ENCODE data around the gene IL7R. TPM values are rescaled to one million over a fixed set of nuclear protein-coding genes. Genes with fewer than 3 reads are reported as not detected.

The IL7R gene
- total RNA-seq, 2 experiments from 2014 or later: 10.4 to 30.7 TPM

DNA sequence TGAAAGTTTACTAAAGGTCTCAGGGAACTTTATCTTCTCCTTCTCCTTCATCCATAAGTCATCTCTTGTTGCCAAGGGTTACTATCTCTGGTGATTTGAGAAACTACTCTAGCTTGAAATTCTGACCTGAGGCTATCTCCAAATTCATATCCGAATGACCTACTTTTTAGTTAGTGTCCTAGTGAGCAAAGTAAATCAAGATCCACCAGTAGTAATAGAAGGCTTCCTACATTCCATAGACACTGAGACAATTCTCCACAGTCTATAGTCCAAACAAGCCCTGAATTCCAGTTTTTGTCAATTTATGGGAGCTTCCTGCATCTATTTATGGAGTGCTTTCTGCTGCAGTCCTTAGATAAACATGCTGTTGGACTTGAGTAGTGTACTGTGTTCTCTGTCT, 5.0 kb downstream of the IL7R start:
- H3K36me3 Mint-ChIP-seq: peaks cover 68% of the 10 kb centered on the region
- DNase-seq: no peak

DNA sequence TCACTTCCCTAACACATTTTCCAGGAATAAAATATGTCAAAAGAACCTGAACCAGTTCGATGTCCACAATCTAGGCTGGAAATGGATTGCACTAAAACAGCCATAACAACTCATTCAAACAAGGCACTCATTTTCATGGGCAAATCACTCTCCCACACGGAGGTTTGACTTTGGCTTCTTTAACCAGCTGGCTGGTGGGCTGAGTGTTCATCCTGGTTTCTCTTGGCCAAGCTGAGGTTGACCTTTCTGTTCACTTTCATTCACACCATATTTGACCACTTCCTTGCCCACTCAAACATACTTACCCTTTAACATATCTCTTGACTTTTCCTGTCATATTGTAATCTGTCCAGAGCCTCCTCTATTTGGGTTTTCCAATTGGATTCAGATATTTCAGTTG, 5.4 kb downstream of the IL7R start:
- DNase-seq (no peak), ATAC-seq (no peak)
- H3K9me3 Mint-ChIP-seq (ENCODE audit: low read depth): peaks cover 9% of the 10 kb centered on the region
- peaks cover 70% of the 10 kb centered on the region for H3K36me3 Mint-ChIP-seq
- CTCF ChIA-PET: interaction anchor here (0.9 to 8.7 kb wide), 5 partner anchors 9 to 85 kb away, joined by 3 to 55 read pairs (median 6); no protein-coding TSS in a partner anchor
- H3K4me1 Mint-ChIP-seq: peaks cover 74% of the 10 kb centered on the region
- peak overlapping the region; percentile 12 for H3K27ac Mint-ChIP-seq
- no peak overlapping the region for H3K4me3 Mint-ChIP-seq
- no peaks in the 10 kb centered on the region for H3K27me3 Mint-ChIP-seq

More for the DNA sequence above, 5.0 kb downstream of the IL7R start:
- CTCF ChIA-PET: interaction anchor here (0.9 to 8.7 kb wide), 4 partner anchors 9 to 85 kb away, joined by 4 to 55 read pairs (median 6); no protein-coding TSS in a partner anchor
- Mint-ChIP-seq H3K27me3 (no peaks in the 10 kb centered on the region), H3K27ac (peak overlapping the region; percentile 12), H3K4me3 (no peak overlapping the region), H3K9me3 (ENCODE audit: low read depth) (peaks cover 9% of the 10 kb centered on the region), H3K4me1 (peaks cover 76% of the 10 kb centered on the region)
- no peak for ATAC-seq

DNA sequence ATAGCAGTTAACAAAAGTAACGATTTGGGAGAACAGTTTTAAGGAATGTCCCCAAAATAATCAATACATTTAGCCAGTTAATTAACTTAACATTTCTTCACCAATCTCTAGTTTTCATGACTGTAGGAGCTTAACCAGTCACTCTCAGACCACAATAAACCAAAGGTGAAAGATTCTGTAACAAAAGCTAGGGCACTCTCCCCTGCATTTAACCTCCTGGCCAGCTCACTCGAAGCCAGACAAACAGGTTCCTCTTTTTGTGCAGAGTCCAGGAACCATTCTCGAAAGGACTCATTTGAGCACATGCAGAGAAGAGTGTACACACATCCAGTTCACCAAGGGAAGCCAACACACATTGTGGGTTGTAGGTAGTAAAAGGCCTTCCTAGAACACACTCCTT, 6.5 kb downstream of the IL7R start:
- CTCF ChIA-PET: interaction anchor here (1.3 to 8.7 kb wide), 2 partner anchors 50 to 62 kb away, joined by 3 to 55 read pairs; no protein-coding TSS in a partner anchor
- DNase-seq: no peak
- H3K36me3 Mint-ChIP-seq: peaks cover 77% of the 10 kb centered on the region
- H3K4me1 Mint-ChIP-seq: peaks cover 68% of the 10 kb centered on the region
- peaks cover 9% of the 10 kb centered on the region for H3K9me3 Mint-ChIP-seq (ENCODE audit: low read depth)
- no peak for ATAC-seq
- H3K27me3 Mint-ChIP-seq: no peaks in the 10 kb centered on the region
- H3K27ac Mint-ChIP-seq: peak overlapping the region; percentile 60
- peak overlapping the region; percentile 23 for H3K4me3 Mint-ChIP-seq

- H3K4me1 Mint-ChIP-seq: peaks cover 32% of the 10 kb centered on the region
- CTCF ChIA-PET: interaction anchor here (1.0 kb wide), 1 partner anchor 57 kb away, joined by 3 read pairs; no protein-coding TSS in a partner anchor
- no peak for DNase-seq
Measured at GRCh38 chr5:35867998-35868397, 11.3 kb downstream of the IL7R start.

GRCh38 chr5:35869685-35870277, 13.1 kb downstream of the IL7R start:
- CTCF ChIA-PET: interaction anchor here (1.5 to 1.8 kb wide), 2 partner anchors 9 to 17 kb away, joined by 3 to 7 read pairs; no protein-coding TSS in a partner anchor
- Mint-ChIP-seq H3K27ac (no peak overlapping the region), H3K4me3 (no peak overlapping the region), H3K4me1 (peaks cover 24% of the 10 kb centered on the region), H3K9me3 (ENCODE audit: low read depth) (peaks cover 7% of the 10 kb centered on the region), H3K27me3 (no peaks in the 10 kb centered on the region), H3K36me3 (peaks cover 82% of the 10 kb centered on the region)
- ATAC-seq: no peak
- no peak for DNase-seq

More at GRCh38 chr5:35867998-35868397, 11.3 kb downstream of the IL7R start:
- H3K27me3 Mint-ChIP-seq: no peaks in the 10 kb centered on the region
- H3K4me3 Mint-ChIP-seq: no peak overlapping the region
- H3K9me3 Mint-ChIP-seq (ENCODE audit: low read depth): peaks cover 13% of the 10 kb centered on the region
- H3K36me3 Mint-ChIP-seq: peaks cover 81% of the 10 kb centered on the region
- no peak overlapping the region for H3K27ac Mint-ChIP-seq
- no peak for ATAC-seq

DNA sequence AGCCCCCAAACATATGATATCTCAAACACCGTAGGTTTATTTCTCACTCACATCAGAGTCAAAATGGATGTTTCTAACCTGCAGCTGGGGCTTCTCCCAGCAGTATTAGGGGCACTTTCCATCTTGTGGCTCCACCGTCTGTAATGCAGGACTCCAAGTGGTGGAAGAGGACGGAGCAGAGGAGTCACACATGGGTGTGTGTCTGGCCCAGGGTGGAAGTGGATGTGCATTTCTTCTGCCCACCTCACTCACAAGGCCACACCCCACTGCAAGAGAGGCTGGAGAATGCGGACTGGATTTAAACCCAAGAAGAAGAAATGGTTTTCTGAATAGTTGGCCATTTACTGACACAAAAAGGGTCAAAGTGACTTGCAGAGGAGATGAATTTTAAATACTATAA, 13.9 kb downstream of the IL7R start:
- Mint-ChIP-seq H3K36me3 (peaks cover 81% of the 10 kb centered on the region), H3K4me3 (no peak overlapping the region), H3K4me1 (peaks cover 20% of the 10 kb centered on the region), H3K27me3 (no peaks in the 10 kb centered on the region), H3K27ac (no peak overlapping the region), H3K9me3 (ENCODE audit: low read depth) (peaks cover 4% of the 10 kb centered on the region)
- DNase-seq (no peak), ATAC-seq (no peak)
- CTCF ChIA-PET: interaction anchor here (1.8 kb wide), 1 partner anchor 9 kb away, joined by 7 read pairs; no protein-coding TSS in a partner anchor

GRCh38 chr5:35876454-35876853, 19.8 kb downstream of the IL7R start:
- ATAC-seq (peak; percentile 55), DNase-seq (no peak)
- H3K27ac Mint-ChIP-seq: peak overlapping the region; percentile 80
- no peak overlapping the region for H3K4me3 Mint-ChIP-seq
- H3K9me3 Mint-ChIP-seq (ENCODE audit: low read depth): no peaks in the 10 kb centered on the region
- no peaks in the 10 kb centered on the region for H3K27me3 Mint-ChIP-seq
- peaks cover 51% of the 10 kb centered on the region for H3K4me1 Mint-ChIP-seq
- peaks cover 64% of the 10 kb centered on the region for H3K36me3 Mint-ChIP-seq
- CTCF ChIA-PET: interaction anchor here (1.5 kb wide), 1 partner anchor 226 kb away, joined by 3 read pairs; no protein-coding TSS in a partner anchor

GRCh38 chr5:35876922-35877321, 20.2 kb downstream of the IL7R start:
- ATAC-seq (peak; percentile 50), DNase-seq (no peak)
- Mint-ChIP-seq H3K27me3 (no peaks in the 10 kb centered on the region), H3K4me3 (no peak overlapping the region), H3K4me1 (peaks cover 51% of the 10 kb centered on the region), H3K36me3 (peaks cover 59% of the 10 kb centered on the region), H3K27ac (peak overlapping the region; percentile 80), H3K9me3 (ENCODE audit: low read depth) (no peaks in the 10 kb centered on the region)
- CTCF ChIA-PET: no interaction called here

DNA sequence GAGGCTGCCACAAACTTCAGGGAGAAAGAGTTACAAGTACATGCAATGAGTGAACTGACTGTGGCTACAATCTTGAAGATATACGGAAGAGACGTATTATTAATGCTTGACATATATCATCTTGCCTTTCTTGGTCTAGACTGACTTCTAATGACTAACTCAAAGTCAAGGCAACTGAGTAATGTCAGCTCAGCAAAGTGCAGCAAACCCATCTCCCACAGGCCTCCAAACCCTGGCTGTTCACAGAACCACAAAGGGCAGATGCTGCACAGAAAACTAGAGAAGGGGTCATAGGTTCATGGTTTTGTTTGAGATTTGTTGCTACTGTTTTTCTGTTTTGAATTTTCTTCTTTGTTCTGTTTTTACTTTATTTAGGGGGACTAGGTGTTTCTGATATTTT, 21.0 kb downstream of the IL7R start:
- DNase-seq (peak; percentile 52), ATAC-seq (peak; percentile 30)
- no peaks in the 10 kb centered on the region for H3K9me3 Mint-ChIP-seq (ENCODE audit: low read depth)
- CTCF ChIA-PET: no interaction called here
- no peak overlapping the region for H3K4me3 Mint-ChIP-seq
- H3K27me3 Mint-ChIP-seq: no peaks in the 10 kb centered on the region
- H3K27ac Mint-ChIP-seq: peak overlapping the region; percentile 80
- H3K36me3 Mint-ChIP-seq: peaks cover 59% of the 10 kb centered on the region
- peaks cover 54% of the 10 kb centered on the region for H3K4me1 Mint-ChIP-seq

DNA sequence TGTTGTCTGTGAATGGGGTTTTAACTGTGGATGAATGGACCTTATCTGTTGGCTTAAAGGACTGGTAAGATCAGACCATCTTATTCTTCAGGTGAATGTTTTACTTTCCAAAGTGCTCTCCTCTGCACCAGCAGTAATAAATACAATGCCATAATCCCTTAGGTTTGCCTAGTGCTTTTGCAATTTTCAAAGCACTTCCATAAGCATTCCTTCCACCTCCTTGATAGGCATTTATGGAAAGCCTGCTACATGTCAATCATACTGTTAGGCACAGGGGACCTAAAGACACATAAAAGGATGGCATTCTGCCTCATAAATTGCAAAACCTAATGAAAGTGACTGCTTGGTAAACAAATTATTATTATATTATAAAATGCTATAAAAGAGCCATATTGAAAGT, 21.4 kb downstream of the IL7R start:
- DNase-seq (no peak), ATAC-seq (no peak)
- peaks cover 57% of the 10 kb centered on the region for H3K4me1 Mint-ChIP-seq
- H3K36me3 Mint-ChIP-seq: peaks cover 58% of the 10 kb centered on the region
- no peak overlapping the region for H3K4me3 Mint-ChIP-seq
- H3K27me3 Mint-ChIP-seq: no peaks in the 10 kb centered on the region
- H3K9me3 Mint-ChIP-seq (ENCODE audit: low read depth): no peaks in the 10 kb centered on the region
- H3K27ac Mint-ChIP-seq: no peak overlapping the region
- CTCF ChIA-PET: no interaction called here

DNA sequence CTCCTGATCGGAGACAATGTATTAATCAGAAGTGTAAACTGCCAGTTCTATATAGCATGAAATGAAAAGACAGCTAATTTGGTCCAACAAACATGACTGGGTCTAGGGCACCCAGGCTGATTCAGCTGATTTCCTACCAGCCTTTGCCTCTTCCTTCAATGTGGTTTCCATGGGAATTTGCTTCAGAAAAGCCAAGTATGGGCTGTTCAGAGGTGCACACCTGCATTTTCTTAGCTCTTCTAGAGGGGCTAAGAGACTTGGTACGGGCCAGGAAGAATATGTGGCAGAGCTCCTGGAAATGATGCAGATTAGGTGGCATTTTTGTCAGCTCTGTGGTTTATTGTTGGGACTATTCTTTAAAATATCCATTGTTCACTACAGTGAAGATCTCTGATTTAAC, 22.4 kb downstream of the IL7R start:
- Mint-ChIP-seq H3K4me1 (peaks cover 67% of the 10 kb centered on the region), H3K27me3 (no peaks in the 10 kb centered on the region), H3K9me3 (ENCODE audit: low read depth) (no peaks in the 10 kb centered on the region), H3K36me3 (peaks cover 51% of the 10 kb centered on the region), H3K4me3 (no peak overlapping the region), H3K27ac (no peak overlapping the region)
- DNase-seq (no peak), ATAC-seq (no peak)
- CTCF ChIA-PET: interaction anchor here (0.8 kb wide), 1 partner anchor 100 kb away, joined by 3 read pairs; no protein-coding TSS in a partner anchor

DNA sequence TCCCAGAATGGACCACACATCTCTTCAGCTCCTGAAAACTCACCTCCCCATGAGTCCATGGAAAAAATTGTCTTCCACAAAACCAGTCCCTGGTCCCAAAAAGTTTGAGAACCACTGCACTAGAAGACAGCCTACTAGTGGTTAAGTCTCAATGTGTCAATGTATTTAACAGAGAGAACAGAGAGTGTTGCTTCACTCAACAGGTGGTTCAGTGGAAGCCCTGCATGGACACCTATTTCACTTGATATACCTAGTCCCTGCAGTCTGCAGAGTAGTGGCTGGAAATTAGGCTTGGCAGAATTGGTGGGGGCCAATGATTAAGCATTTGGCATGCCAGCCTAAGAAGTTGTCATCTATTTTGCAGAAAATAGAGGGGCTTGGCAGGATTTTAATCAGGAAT, 23.0 kb downstream of the IL7R start:
- Mint-ChIP-seq H3K4me1 (peaks cover 72% of the 10 kb centered on the region), H3K27me3 (no peaks in the 10 kb centered on the region), H3K36me3 (peaks cover 47% of the 10 kb centered on the region), H3K9me3 (ENCODE audit: low read depth) (no peaks in the 10 kb centered on the region), H3K4me3 (no peak overlapping the region), H3K27ac (no peak overlapping the region)
- no peak for ATAC-seq
- CTCF ChIA-PET: interaction anchor here (0.8 to 1.7 kb wide), 3 partner anchors 12 to 47 kb away, joined by 3 to 4 read pairs (median 4); no protein-coding TSS in a partner anchor
- DNase-seq: no peak

DNA sequence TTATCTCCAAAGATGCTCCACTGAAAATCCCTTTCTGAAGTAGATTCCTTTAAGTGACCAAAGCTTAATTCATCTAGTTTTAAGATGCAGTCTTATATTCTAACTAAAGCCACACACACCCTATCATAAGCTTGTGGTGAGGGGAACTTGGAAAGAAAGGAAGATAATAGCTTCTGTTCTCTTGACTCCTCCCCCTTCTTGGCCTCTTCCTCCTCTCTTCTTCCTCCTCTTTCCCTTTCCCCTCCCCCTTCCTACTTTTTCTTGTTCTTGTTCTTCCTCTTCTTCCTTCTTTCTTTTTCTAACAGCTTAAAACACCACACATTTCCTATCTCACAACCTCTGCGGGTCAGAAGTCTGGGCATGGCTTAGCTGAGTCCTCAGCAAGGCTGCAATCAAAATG, 23.5 kb downstream of the IL7R start:
- CTCF ChIA-PET: interaction anchor here (0.8 to 1.7 kb wide), 3 partner anchors 12 to 46 kb away, joined by 3 to 4 read pairs (median 4); no protein-coding TSS in a partner anchor
- no peak overlapping the region for H3K4me3 Mint-ChIP-seq
- H3K27ac Mint-ChIP-seq: peak overlapping the region; percentile 71
- ATAC-seq (no peak), DNase-seq (no peak)
- H3K27me3 Mint-ChIP-seq: no peaks in the 10 kb centered on the region
- peaks cover 42% of the 10 kb centered on the region for H3K36me3 Mint-ChIP-seq
- H3K9me3 Mint-ChIP-seq (ENCODE audit: low read depth): no peaks in the 10 kb centered on the region
- H3K4me1 Mint-ChIP-seq: peaks cover 72% of the 10 kb centered on the region

DNA sequence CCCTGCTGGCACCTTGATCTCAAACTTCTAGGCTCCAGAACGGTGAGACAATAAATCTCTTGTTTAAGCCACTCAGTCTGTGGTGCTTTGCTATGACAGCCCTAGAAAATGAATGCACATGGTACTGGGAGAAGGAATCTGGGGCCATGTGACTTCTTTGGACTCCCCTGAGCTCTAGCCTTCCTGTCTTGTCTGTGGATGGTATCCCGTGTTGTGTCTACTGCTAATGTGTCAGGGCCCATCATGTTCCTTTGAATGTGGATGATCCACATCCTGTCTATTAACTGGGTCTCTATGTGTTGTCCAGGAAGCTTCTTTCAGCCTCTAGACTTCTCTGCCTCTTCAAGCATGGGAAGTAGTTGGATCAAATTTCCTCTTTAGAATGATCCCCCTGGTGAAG, 25.1 kb downstream of the IL7R start:
- H3K27ac Mint-ChIP-seq: no peak overlapping the region
- H3K9me3 Mint-ChIP-seq (ENCODE audit: low read depth): no peaks in the 10 kb centered on the region

More for the DNA sequence above, 25.1 kb downstream of the IL7R start:
- no peak for ATAC-seq
- CTCF ChIA-PET: interaction anchor here (1.1 to 2.2 kb wide), 7 partner anchors 14 to 104 kb away, joined by 3 to 7 read pairs (median 4); no protein-coding TSS in a partner anchor
- no peaks in the 10 kb centered on the region for H3K27me3 Mint-ChIP-seq
- peaks cover 30% of the 10 kb centered on the region for H3K36me3 Mint-ChIP-seq
- no peak for DNase-seq
- peaks cover 60% of the 10 kb centered on the region for H3K4me1 Mint-ChIP-seq
- H3K4me3 Mint-ChIP-seq: no peak overlapping the region

Measured in activated CD8-positive, alpha-beta memory T cell treated with anti-CD3 and anti-CD28 coated beads, Interleukin-2, amount 10 ng/mL, durations not matched to agents 7 days and 5 days (primary cell).